NCI-H226 (cell line): ENCODE results near the gene MINDY4B.
"Not testable (repeated sequence)": the region's sequence is repeated elsewhere in the genome, so short reads cannot be mapped to it uniquely, and the experiment has no call there.

Source experiments
- DNase-seq: peaks from one replicate; pipeline ENCODE4 v3.0.0-alpha.2; 2015

MINDY4B gene

DNA sequence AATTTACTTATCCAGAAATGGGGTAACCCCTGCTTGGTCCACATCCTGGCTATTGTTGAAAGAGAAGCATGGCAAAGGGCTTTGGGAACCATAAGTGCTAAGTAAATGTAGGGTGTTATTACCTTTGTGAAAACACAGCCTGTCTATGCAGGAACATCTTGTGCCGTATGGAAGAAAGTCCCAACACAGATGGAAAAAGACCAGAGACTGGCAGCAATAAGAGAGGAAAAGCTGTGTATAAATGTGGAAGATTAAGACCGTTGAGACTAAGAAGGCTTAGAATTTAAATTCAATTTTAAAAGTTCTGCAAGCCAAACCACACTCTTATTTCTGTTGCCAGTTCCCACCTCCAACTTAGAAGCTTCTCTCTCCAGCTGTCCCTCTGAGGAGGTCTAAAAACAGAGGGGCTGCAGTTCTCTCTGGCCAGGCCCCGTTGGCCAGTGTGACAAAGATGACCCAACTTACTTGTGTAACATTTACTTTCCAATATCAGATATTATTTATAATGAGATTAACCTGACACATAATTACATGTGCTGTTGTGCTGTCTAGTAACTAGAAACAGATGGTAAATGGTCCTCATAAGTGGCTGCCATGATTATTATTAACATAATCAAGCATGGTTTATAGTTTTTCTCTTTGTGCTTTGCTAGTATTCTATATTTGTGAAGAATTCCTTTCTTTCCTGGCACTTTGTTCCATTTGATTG lies 7.0 kb downstream of the MINDY4B start:
- no peak for DNase-seq

- no peak for DNase-seq
These were observed 7.6 kb downstream of the MINDY4B start for GRCh38 chr3:150897592-150897991.

- DNase-seq = no peak
These were observed 14.4 kb downstream of the MINDY4B start for GRCh38 chr3:150890831-150891230.

DNA sequence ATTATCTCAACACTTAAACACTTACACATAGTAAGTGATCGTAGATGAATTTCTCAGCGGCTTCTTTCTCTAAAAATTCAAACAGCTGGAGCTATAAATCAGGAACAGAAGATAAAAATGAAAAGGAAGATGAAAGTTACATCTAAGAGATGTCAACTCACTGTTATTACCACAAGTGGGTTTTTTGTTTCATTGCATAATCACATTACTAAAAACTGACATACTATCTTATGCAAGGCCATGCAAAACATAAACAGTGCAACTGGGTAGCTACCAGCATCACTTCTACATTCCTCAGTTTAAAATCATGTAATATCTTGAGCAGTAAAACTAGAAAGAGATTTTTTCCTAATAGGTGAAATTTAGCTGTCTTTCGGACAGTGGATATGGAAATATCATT lies 14.9 kb downstream of the MINDY4B start:
- DNase-seq = peak; percentile 62

DNA sequence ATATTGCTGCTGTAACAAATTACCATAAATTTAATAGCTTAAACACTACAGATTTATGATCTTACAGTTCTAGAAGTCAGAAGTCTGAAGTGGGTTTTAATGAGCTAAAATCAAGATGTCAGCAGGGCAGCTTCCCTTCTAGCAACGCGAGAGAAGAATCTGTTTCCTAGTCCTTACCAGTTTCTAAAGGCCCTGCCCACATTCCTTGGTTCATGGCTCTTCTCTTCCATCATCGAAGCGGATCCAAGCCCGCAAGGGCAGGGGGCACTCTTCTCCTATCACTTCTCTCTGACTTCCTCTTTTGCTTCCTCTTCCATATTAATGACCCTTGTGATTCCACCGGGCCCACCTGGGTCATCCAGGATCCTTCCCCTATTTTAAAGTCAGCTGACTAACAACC lies 16.1 kb downstream of the MINDY4B start:
- DNase-seq = no peak

GRCh38 chr3:150887031-150887430 lies 18.2 kb downstream of the MINDY4B start:
- peak; percentile 79 for DNase-seq

GRCh38 chr3:150885535-150885934 lies 19.7 kb downstream of the MINDY4B start:
- no peak for DNase-seq

- DNase-seq = no peak
These were observed 26.2 kb downstream of the MINDY4B start for GRCh38 chr3:150878996-150879575.

- no peak for DNase-seq
These were observed 26.9 kb downstream of the MINDY4B start for GRCh38 chr3:150878290-150878689.

DNA sequence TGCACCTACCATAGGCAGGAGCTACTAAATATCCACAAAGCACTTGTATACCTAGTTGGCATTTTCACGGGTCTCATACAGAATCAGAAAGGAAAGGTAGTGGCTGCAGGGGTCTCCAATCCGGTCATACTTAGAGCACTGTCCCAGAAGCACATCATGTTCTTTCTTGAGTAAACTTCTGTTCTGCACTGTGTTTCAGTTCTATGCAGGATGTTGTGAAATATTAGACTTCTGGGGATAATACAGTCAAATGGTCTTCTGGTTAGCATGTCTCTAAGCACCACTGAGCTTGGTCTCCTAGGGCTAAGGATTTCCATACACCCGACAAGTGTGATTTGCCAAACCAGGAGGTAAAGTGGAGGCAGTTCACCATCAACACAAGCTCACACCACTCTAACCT lies 27.9 kb downstream of the MINDY4B start:
- no peak for DNase-seq

GRCh38 chr3:150876611-150877265 lies 28.5 kb downstream of the MINDY4B start:
- DNase-seq = no peak

DNA sequence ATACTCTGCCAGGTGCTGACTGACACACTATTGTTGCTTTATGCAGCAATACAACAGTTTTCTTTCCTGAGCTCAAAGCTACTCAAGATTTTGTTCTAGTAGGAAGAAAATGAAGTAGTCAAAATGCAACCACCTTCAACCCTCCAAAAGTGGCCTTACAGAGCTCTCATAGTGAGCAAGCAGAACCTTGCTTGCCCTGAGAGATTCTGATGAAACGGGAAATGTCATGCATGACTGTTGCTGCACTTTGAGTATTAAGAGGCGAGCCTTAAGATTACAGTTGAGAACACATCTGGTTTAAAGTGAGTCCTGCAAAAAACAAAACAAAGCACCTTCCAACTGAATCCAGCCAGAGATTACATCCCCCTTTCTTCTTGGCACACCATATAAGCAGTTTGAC lies 29.7 kb downstream of the MINDY4B start:
- no peak for DNase-seq

- DNase-seq = no peak
These were observed 30.5 kb downstream of the MINDY4B start for GRCh38 chr3:150874666-150875219.

DNA sequence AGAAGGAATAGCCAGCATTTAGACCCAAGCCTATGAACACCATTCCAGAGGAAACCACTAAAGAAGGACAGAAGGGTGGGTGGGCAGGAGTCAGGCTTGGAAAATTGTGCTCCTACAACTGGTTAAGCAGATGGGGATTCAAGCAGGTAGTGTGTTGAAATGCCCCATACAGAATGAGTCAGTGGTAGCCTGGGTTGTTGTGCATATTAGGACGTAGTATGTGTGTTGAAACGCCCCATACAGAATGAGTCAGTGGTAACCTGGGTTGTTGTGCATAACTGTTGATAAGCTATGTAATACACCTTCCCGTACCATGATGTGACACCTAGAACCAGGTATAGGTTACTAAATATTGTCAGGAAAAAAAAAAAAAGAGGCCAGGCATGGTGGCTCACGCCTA lies 34.0 kb downstream of the MINDY4B start:
- DNase-seq = peak; percentile 84

- peak; percentile 54 for DNase-seq
These were observed 34.8 kb downstream of the MINDY4B start for GRCh38 chr3:150870406-150870805.

DNA sequence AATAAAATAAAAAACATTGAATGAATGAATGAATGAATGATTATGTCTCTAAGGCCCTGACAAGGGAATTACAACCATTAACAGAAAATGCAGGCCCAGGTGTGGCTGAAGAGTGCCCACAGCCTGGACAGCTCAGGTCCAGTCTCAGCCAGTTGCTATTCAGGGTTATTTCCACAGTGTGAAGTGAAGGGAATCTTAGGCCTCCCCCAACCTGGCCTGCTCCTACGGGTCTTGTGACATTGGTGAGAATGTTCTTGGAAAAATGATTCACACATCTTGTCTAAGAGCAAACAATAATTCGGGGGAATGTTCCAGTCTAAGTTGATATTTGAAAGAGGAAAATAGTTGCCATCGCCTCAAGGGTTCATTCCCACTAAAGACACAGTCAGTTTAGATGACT lies 37.0 kb downstream of the MINDY4B start:
- no peak for DNase-seq

GRCh38 chr3:150867434-150867833 lies 37.8 kb downstream of the MINDY4B start:
- DNase-seq = no peak

GRCh38 chr3:150863921-150864320 lies 41.3 kb downstream of the MINDY4B start:
- DNase-seq = not testable (repeated sequence)

DNA sequence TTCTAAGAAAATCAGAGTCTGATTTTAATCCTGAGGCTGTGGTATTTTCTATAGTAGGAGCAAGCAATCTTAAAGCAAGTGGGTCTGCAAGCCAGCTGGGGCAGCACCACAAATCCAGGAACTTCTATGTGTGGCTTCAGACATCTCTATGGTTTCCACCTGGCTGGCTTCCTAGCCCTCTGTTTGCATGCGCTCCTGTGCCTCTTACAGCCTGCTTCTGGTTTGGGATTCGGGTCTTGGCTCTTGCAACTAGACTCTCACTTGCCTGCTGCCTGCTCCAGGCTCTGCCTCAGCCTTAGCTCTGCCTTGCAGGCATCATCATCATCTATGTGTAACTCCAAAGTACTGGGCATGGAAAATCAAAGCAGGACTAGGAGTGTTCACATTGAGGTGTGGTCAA lies 43.4 kb downstream of the MINDY4B start:
- DNase-seq = no peak

DNA sequence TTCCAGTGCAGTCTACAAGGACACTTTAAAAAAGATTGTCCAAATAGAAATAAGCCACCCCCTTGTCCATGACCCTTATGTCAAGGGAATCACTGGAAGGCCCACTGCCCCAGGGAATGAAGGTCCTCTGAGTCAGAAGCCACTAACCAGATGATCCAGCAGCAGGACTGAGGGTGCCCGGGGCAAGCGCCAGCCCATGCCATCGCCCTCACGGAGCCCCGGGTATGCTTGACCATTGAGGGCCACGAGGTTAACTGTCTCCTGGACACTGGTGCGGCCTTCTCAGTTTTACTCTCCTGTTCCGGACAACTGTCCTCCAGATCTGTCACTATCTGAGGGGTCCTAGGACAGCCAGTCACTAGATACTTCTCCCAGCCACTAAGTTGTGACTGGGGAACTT lies 47.3 kb downstream of the MINDY4B start:
- DNase-seq = not testable (repeated sequence)

DNA sequence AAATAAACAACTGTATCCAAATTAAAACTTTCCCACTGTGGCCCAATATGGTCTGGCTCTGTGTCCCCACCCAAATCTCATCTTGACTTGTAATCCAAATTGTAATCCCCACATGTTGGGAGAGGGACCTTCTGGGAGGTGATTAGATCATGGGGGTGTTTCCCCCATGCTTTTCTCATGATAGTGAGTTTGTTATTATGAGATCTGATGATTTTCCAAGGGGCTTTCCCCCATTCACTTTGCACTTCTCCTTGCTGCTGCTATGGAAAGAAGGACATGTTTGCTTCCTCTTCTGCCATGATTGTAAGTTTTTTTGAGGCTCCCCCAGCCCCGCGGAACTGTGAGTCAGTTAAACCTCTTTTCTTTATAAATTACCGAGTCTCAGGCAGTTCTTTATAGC lies 55.0 kb downstream of the MINDY4B start:
- DNase-seq = no peak

DNA sequence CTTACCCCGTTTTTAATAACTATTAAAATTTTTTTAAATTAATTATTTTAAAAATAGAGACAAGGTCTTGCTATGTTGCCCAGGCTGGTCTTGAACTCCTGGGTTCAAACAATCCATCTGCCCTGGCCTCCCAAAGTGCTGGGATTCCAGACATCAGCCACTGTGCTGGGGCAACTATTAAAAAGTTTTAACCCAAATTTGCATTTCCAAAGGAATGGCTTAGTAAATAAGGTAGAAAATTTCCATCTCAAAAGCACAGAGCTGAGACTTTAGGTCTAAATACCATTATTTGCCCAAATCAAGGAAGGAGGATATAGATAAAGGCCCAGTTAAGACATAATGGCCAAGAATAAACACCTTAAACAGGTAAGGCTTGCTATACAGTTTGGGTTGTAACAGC lies 56.4 kb downstream of the MINDY4B start:
- DNase-seq = no peak

- no peak for DNase-seq
These were observed 57.8 kb downstream of the MINDY4B start for GRCh38 chr3:150847433-150847832.

DNA sequence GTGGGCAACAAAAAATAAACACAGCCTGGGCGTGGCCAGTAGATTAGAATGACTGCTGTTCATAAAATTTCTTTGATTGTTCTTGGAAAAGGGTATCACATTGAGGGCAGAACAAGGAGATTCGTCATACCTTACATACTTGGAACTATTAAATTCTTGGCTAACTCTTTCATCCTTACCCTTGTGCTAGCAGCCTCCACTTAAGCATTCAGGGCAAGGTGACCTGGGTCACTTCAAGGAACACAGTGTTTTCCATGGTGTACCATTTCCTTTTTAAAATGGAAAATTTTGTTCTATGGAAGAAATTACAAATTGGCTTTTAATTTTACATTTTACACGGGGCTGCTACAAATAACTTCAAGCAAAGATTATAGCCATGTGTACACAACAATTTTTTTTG lies 60.8 kb downstream of the MINDY4B start:
- no peak for DNase-seq
